Activated CD4-positive, alpha-beta T cell treated with anti-CD3 and anti-CD28 coated beads, Interleukin-2, amount 50 U/mL, for 16 hours (primary cell): ENCODE measurements around the gene MCFD2.
A peak's percentile ranks its signal among the peaks of the same experiment; 100 is the strongest.
"Not testable (repeated sequence)": the region's sequence is repeated elsewhere in the genome, so short reads cannot be mapped to it uniquely, and the experiment has no call there.

Experiments used
- DNase-seq: peaks from one replicate; pipeline ENCODE4 v3.0.0-alpha.2; 2020

MCFD2 gene

GRCh38 chr2:46900381-46900780 is 15.2 kb downstream of the MCFD2 start:
- DNase-seq, result no peak

GRCh38 chr2:46899053-46899452 is 16.6 kb downstream of the MCFD2 start:
- DNase-seq, result no peak

- DNase-seq, result no peak
These were observed 17.6 kb downstream of the MCFD2 start for GRCh38 chr2:46898024-46898423.

GRCh38 chr2:46893269-46893939 is 22.2 kb downstream of the MCFD2 start:
- DNase-seq, result peak; percentile 46

- no peak for DNase-seq
These were observed 23.6 kb downstream of the MCFD2 start for GRCh38 chr2:46891956-46892553.

- no peak for DNase-seq
These were observed 27.1 kb downstream of the MCFD2 start for GRCh38 chr2:46888421-46888952.

GRCh38 chr2:46887028-46887885 is 28.3 kb downstream of the MCFD2 start:
- no peak for DNase-seq

GRCh38 chr2:46886268-46887027 is 29.2 kb downstream of the MCFD2 start:
- DNase-seq, result no peak

- DNase-seq, result no peak
These were observed 30.2 kb downstream of the MCFD2 start for GRCh38 chr2:46885376-46885775.

GRCh38 chr2:46879511-46879910 is 36.1 kb downstream of the MCFD2 start:
- DNase-seq, result no peak

GRCh38 chr2:46878886-46879285 is 36.7 kb downstream of the MCFD2 start:
- DNase-seq, result no peak

GRCh38 chr2:46878240-46878877 is 37.2 kb downstream of the MCFD2 start:
- no peak for DNase-seq

- no peak for DNase-seq
These were observed 37.9 kb downstream of the MCFD2 start for GRCh38 chr2:46877619-46878113.

- DNase-seq, result peak; percentile 23
These were observed 38.7 kb downstream of the MCFD2 start for GRCh38 chr2:46876741-46877384.

GRCh38 chr2:46875962-46876689 is 39.5 kb downstream of the MCFD2 start:
- DNase-seq, result not testable (repeated sequence)

- DNase-seq, result no peak
These were observed 40.2 kb downstream of the MCFD2 start for GRCh38 chr2:46875226-46875899.

- DNase-seq, result no peak
These were observed 41.2 kb downstream of the MCFD2 start for GRCh38 chr2:46874236-46874929.

- DNase-seq, result peak; percentile 43
These were observed 42.0 kb downstream of the MCFD2 start for GRCh38 chr2:46873604-46874068.

- no peak for DNase-seq
These were observed 42.6 kb downstream of the MCFD2 start for GRCh38 chr2:46872902-46873603.
